NCI-H1105 treated with DMSO at 0.1 percent for 48 hours (cell line): ENCODE results near the gene HOXB5.

ENCODE experiments used
- DNase-seq: peaks from one replicate; lab custom pipeline; 2025; lab: John Stamatoyannopoulos, UW

Gene HOXB5

DNA sequence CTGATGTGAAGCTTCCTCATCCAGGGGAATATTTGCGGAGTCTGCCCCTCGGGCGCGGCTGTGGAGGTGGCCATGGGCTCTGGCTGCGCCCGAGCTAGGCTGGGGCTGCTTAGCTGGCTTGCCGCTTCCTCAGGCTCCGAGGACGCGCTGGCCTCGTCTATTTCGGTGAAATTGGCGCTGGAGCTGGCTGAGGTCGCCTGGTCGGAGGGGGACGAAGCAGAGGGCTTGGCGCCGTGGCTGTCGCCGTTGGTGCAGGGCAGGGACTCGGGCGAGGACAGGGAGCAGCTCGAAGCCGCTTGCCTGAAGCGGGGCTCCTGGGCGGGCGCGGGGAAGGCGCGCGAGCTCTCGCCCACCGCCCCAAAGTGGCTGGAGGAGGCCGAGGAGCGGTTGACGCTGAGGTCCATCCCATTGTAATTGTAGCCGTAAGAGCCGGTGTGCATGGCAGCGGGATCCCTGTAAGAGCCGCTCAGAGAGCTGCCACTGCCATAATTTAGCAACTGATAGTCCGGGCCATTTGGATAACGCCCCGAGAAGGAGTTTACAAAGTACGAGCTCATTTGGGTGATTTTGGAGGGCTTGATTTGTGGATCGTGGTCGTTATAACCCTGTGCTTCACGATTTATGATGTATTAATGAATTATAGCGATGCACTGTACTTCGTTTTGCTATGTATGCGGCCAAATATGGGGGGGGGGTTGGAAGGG lies at the start of gene HOXB5:
TSS of gene HOXB5 (minus strand) at position 654 of the 704 bp plus-strand sequence. CDS start at position 557, 97 bp downstream.
- peak; percentile 53 for DNase-seq

DNA sequence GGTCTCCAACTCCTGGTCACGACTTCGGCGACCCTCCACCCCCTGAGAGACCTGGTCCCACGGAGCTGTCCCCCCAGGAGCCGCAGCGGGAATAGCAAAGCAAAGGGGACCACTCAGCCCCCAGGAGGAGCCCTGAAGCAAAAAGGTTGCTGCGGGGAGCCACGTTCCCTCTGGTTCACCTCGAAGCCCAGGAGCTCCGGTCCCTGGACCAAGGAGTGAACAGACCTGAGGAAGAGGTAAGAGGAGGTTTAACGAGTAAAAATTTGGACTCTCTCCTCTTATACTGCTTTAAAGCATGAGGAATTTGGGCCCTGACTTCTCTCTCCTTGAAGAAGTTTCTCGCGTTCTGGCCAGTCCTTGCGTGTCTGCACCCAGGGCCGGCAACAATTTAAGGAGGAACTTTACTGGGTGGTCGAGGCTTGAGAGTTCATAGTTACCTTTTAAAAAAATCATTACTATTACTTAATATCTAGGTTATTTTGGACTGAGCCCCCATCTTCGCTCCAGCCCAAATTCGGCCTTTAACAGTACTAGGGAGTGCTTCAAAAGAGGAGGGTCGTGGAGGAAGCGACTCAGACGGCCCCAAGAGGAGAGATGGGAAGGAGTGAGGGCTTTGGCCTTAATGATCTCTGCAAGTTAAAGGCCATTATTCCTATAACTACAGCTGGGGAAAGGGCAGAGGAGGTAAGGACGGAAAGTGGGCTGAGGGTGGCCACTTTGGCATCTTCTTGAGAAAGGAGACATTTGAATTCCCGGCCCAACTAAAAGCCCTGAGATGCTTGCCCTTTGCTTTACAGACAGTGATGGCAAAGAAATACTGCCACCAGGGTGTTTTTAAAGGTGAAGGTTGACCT lies 49.5 kb upstream of the HOXB5 start:
- DNase-seq: no peak

DNA sequence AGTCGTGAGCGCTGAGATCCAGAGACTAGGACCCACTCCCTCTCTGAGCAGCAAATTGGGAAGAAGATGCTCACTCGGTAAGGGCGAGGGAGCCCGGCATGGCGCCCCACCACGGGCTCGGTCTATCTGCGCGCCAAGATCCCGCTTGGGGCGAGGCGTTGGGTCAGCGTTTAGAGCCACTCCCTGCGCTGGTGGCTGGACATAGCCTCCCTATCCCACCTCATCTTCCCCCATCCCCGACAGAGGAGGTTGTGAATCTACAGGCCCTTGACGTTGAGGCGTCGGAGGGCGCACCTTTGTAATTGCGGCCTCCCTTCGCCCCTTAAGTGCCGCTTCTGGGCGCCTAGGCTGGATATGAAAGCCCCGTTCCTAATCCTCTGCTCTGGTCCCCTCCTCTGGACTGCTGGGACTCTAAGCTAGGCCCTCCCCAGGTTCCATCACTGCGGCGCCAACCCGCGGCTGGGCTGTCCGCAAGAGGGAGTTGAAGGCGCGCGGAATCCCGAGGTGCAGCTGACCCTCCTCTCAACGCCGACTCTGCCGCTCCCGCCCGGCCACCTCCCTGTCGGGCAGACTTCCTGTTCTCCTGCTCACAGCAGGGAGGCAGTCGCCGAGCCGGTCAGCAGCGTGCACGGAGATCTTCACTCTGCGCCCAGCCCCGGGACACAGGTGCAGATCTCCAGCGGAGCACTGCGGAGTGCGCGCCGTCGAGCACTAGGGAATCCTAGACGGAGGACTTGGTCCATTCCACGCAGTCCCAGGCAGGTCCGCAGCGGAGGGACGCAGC lies 48.7 kb upstream of the HOXB5 start:
- no peak for DNase-seq

DNA sequence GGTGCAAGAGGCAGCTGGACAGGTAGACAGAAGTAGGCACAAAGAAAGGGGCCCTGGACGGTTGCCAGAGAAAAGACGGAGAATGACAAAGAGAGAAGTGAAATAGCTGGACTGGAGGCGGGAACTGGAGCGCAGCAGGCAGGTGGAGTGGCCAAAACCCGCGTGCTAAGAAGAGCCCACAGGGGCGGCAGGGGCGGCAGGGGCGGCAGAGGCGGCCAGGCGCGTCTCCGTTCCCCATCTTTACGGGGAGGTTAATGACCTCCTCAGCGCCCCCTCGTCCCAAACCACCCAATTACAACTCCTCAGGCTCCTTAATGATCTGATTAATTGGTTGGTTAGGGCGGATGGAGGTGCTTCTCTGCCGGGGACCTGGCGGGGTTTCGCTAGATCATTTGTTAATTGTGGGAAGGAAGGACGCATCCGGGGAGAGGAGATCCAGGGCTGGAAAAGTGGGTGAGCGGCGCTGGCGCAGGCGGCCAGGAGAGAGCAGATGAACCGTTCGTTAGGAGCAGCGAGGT lies 48.0 kb upstream of the HOXB5 start:
- no peak for DNase-seq

DNA sequence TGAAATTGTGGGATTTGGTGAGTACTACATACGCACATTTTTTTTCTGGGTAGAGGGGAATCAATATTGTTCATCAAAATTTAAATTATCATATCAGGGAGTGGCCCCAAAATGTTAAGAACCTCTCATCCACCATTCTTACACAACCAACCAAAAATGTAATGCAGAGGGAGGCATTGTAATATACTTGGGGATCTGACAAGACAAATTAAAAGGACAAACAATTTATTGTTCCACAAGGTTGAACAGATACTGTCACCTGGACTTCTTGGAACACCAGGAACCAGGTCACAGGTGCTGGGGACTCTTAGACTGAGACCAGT lies 47.2 kb upstream of the HOXB5 start:
- DNase-seq: no peak

DNA sequence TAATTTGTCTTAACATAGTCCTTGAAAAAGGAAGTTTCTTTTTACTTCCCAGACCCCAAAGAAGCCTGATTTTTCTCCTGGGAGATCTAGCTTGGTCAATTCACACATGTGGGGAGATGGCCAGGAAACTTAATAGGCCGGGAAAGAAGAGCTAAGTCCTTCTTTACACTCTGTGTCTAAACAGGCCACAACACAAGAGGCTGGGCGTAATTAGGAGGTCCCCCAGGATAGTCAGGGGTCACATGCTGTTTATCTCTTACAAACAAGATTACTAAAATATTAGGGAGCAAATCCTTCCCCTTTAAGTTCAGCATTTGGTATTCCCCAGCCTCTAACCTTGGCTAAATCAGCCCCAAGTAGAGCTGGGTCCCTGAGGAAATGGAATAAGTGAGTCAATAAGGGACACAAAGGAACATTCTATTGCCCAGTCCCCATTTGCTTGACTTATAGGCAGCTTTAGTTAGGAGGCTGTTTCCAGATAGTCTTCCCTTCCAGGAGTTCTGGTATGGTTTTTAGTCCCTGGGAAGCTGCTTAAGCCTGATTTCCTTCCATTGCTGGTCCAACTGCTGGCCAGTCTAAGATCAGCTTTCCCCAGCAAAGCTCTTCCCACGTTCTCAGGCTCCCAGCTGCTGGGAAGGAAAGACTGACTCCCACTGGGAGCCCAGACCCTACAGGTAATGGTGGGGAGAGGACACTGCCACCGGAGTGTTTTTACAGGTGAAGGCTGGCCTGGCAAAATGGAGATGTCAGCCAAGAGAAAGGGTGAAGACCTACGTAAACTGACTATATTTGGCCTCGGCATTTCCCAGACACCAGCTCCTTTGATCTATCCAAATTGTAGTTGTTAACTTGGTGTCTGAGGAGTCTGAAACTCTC lies 46.6 kb upstream of the HOXB5 start:
- DNase-seq: no peak

DNA sequence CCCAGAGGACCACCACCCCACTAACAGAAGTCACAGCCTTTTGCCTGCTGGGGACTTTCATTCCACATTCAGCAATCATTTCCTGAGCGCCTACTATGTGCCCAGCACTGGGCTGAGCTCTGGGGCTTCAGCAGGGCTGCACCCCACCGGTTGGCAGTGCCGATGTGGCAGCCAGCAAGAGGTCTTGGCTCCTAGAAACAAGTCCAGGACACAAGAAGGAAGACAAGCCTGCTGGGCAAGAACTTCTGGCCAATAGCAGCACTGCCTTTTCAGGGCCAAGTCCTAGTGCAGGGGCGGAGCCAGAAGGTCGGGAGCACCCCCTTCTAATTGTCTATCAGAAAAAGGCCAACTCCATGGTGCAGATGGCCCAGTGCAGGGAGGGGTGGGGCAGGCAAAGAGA lies 45.6 kb upstream of the HOXB5 start:
- DNase-seq: no peak

DNA sequence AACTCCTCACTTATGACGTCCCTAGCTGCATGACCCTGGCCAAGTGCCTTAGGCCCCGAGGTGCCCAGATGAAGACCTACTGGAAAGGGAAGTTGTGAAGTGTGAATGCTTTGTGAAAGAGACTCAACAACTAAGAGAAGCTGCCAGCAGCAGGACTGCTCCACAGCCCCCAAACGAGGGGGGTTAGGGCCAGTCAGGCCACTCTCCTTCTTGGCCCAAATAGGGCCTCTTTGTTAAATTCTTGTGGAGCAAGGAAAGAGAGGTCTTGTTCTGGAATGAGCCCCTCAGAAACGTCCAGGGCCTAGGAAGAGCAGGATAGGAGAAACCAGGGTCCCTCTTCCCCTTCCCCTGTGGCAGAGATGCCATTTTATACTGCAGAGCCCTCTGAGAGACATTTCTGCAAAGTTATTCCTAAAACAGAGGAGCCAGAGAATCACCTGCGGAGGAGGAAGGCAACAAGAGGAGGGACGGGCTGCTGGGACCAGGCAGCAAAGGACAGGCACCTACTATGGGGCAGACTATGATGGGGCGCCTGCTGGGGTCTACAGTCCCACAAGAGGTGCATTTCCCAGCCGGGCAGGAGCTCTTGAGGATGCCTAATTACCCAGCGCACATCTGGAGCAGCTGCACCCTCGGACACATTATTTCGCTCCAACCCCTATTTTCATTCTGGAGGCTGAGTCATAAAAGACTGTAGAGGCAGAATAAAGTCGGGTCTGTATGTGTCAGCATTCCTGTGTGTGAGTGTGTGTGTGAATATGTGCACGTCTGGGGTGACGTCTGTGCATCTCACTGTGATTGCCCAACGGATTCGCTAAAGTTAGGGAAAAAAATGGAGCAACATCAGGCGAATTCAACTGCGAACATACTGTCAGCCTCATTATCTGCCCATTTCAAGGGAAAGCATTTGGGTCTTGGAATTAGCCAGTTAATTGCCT lies 44.0 kb upstream of the HOXB5 start:
- DNase-seq: no peak

DNA sequence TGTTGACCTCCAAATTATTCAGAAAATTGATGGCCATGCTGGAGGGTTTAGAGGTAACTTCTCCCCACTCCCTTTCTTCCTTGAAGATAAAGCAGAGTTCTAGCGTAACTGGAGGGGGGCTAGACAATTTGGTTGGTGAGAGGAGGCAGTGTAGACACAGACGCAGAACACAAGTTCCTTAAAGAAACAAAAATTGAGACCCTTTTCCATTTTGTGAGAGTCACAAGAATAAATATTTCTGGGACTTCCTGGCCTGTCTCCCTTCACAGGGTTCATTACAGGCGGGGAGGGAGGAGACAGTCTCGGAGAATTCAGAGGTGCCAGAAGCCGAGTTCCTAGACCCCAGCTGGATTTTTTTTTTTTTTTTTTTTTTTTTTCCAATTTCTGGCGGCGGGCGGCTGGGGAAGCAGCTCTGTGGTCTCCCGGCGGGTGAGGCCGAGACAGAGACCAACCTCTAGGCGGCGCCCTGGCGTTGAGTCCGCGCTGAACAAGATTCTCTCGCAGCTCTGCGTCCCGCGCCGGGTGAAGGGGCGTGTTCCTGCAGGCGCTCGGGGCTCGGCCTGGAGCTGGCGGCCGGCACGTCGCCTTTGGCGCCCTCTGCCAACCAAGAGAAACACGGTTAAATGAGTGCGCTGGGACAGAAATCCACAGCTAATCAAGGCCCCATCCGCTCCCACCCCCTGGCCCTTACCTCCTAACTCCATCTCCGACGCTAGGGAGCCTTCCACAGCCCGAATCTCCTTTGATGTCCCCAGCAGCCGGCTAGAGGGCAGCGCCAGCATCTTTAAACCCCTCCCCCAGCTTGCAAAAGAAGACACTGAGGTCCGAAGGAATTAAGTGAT lies 42.8 kb upstream of the HOXB5 start:
- no peak for DNase-seq

DNA sequence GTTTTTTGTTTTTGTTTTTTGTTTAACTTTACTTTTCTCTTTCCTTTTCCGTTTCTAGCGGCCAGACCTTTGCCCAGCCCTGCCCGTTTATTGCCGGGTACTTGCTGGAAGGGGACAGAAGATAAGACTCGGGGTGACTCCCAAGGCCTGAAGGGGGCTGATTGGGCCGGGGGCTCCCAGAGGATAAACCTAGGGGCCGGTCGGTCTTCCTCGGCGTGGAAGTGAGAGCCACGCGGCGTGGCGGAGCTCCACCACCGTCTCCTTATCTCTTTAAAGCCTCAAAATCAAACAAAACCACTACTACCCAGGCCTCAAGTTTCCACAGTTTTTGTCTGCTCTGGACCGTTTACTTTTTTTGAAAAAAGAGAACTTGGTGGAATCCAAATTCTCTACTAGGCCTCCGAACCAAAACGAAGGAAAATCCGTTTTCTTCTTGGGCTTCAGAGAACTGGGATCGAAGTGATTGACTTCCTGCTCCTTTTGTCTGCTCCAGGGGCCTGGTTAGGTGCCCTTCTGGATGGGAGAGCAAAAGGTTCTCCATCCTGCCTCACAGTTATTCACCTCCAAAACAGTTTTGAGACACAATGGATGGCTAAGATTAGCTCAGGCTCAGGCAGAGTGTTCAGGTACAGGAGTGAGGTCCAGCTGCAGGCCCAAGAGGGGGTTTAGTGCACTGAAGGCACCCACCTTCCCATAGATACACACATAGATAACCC lies 41.1 kb upstream of the HOXB5 start:
- no peak for DNase-seq

DNA sequence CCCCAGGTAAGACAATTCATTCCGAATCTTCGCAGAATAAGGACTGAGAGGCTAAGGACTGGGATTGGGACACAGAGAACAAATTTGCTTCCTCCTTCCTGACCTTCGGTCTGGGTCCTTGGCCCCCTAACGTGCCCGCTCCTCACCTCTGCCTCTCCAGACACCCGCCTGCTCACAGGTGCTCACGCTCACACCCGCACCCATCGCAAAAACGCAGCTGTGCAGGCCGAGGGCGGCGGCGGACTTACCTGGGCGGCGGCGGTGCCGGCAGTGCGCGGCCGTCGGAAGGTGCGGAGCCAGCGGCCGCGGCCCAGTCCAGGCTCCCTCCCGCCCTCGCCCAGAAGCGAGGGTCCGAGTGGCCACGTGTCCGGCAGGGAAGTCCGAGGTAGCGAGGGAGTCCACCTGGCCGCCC lies 39.7 kb upstream of the HOXB5 start:
- no peak for DNase-seq

DNA sequence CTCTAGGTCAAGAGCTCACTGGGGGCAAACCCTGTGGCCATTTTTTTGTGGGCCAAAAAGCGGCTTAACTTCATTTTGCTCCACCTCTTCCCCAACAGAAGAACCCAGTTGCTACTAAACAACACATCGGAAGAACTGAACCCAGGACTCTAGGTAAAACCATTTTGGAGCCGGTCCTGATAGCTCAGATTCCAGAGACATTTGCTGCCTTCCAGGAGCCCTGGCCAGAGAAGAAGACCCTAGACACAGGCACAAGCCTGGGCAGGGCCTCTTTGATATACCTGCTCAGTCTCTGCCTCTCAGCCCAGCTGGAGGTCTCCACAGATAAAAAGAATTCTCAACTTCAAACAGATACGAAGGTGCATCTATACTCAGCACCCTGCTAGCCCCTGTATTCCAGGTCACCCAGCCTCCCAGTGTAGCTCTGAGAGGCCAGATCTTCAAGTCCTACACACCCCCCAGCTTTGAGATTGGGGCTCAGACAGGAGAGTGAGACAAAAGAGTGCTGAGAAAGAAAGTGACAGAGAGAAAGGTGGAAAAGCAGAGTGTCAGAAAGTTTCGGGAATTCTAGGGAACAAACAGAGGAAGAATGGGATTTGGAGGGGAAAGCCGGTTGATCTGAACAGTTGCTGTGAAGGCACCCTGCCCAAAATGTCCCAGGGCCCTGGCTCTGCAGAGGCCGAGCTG lies 39.1 kb upstream of the HOXB5 start:
- no peak for DNase-seq

DNA sequence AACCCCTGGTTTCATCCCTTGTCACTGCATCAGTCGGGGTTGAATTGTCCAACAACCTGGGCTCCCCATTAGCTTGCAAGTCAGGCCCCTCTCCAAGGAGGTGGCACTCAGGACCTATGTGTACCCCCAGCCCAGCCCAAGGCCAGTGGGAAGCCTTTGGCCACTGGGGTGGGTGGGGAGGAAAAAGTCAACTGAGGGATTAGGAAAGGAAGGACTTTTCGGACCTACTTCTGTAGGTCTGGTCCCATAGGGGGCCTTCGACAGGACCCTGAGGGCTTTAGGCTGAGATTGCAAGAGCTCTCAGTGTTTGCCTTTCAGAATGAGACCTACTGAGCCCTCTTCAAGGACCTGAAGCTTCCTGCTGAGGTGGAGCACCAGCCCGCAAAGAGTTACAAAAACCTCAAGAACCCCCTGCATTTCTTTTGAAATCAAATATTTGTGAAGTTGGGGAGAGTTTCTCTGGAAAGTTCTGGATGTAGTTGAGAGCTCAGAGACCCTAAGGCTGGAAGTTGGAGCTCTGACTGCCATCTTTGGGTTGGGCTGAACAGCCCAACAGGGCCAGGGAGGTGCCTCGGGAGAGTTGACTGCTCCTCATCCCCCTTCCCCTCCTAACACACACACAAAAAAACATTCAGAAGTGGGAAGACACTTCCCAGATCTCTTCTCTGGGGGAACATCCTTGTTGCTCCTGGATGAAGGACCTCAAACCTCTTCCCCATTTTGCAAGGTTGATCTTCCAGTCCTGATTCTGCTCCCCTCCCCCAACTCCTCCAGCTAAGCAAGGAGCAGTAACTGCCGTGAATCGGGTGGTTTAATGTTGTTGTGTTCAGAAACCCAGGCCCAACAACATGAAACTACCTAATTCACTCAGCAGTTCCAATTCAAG lies 38.4 kb upstream of the HOXB5 start:
- no peak for DNase-seq

DNA sequence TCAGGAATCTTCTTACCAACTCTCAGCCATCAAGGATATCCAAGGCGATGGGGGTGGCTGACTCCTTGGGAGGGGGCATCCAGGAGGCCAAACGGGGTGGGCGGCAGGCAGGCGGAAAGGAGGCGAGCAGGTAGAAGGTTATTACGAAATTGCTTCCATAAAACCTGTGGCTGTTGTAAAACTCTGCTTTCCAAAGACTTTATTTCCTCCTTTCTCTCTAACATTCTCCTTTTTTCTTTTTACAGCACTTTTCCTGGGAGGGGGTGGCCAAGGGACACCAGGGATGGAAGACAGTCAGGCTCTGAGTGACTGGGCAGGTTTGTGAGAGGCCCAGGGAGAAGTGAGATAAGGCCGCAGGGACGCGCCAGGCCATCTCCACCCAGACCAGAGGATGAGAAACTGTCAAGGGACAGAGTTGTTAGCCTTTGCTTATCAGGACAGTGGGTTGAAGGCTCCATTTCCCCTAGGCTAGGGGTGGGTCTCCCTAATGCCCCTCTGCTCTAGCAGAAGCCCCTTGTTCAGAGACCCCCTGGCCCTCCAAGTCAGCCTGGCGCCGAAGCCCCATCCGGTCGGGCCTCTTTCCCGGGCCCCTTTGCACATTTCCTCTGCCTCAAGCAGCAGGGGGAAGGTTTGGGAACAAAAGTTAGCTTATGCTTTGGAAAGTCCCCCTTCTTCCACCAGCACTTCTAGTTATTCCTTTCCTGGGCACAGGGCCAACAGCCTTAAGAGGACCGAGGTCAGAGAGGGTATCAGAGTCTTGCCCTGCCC lies 37.5 kb upstream of the HOXB5 start:
- no peak for DNase-seq

DNA sequence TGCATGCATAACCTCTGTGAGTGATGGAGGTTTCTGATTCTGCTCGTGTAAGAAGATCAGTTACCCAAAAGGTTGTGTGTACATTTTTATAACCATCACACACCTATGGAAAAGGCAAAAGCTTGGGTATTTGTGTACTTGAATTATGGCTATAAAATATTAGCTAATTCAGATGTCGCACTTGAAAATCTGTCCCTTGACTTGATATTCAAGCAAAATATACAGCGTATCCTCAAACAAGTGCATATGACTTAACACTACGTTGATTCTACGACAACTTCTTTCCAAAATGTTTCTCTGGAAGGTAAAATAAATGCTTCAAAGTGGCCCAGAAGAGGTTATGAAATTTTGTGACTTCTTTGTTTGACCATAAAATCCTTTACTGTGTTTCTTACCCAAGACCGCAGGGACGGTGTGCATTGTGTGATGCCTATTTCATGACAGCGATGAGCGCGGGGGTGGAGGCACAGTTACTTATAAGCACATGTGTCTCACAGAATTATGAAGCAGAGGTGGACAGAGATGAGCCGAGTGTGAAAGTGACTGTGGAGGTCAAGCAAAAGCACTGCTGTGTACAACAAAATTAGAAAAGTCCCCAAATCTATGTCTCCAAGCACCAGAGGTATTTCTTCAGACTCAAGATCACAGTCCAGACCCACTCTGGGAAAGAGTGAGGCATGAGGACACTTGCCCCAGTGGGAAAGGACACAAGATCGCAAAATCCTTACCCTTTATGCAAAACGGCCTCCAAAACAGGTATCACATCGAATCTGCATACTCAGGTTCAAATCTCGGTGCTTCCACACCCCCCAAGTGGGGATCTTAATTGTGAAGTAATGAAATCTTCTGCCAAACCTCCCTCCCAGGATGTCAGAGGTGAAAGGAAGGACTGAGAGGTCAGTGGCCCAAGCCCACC lies 36.7 kb upstream of the HOXB5 start:
- DNase-seq: no peak
